HG02610 (cell line): ENCODE measurements around the gene NPFFR2.
"Not testable (repeated sequence)": the region's sequence is repeated elsewhere in the genome, so short reads cannot be mapped to it uniquely, and the experiment has no call there.

Source experiments
- ATAC-seq: cut with Tn5 transposase; IDR thresholded peaks from one replicate; pipeline ENCODE4 v1.9.1; 2021; ENCODE audit warnings: mild to moderate bottlenecking, moderate library complexity; ENCODE audit not compliant: unreplicated experiment

The NPFFR2 gene

GRCh38 chr4:72031868-72032608 lies at the start of gene NPFFR2:
Gene NPFFR2 (plus strand): TSS chr4:72032000. CDS start chr4:72128592, 96,592 bp downstream.
- ATAC-seq: no peak

- ATAC-seq: no peak
Observed at GRCh38 chr4:71992571-71993312, 39.1 kb upstream of the NPFFR2 start.

GRCh38 chr4:71994559-71994958 lies 37.2 kb upstream of the NPFFR2 start:
- ATAC-seq: no peak

- no peak for ATAC-seq
Observed at GRCh38 chr4:71995297-71995696, 36.5 kb upstream of the NPFFR2 start.

- ATAC-seq: no peak
Observed at GRCh38 chr4:72006586-72006985, 25.2 kb upstream of the NPFFR2 start.

GRCh38 chr4:72011906-72012305 lies 19.9 kb upstream of the NPFFR2 start:
- no peak for ATAC-seq

- ATAC-seq: no peak
Observed at GRCh38 chr4:72016011-72016410, 15.8 kb upstream of the NPFFR2 start.

GRCh38 chr4:72019688-72020087 lies 12.1 kb upstream of the NPFFR2 start:
- ATAC-seq: no peak

- ATAC-seq: no peak
Observed at GRCh38 chr4:72022553-72022952, 9.2 kb upstream of the NPFFR2 start.

- no peak for ATAC-seq
Observed at GRCh38 chr4:72055566-72055965, 23.8 kb downstream of the NPFFR2 start.

- no peak for ATAC-seq
Observed at GRCh38 chr4:72063726-72064125, 31.9 kb downstream of the NPFFR2 start.

- no peak for ATAC-seq
Observed at GRCh38 chr4:72067051-72067450, 35.3 kb downstream of the NPFFR2 start.

- no peak for ATAC-seq
Observed at GRCh38 chr4:72073816-72074215, 42.0 kb downstream of the NPFFR2 start.

GRCh38 chr4:72076562-72076961 lies 44.8 kb downstream of the NPFFR2 start:
- ATAC-seq: no peak

GRCh38 chr4:72077346-72077745 lies 45.5 kb downstream of the NPFFR2 start:
- ATAC-seq: no peak

GRCh38 chr4:72084587-72085011 lies 52.8 kb downstream of the NPFFR2 start:
- peak; percentile 79 for ATAC-seq

- not testable (repeated sequence) for ATAC-seq
Observed at GRCh38 chr4:72090606-72091005, 58.8 kb downstream of the NPFFR2 start.

- no peak for ATAC-seq
Observed at GRCh38 chr4:72094059-72094797, 62.4 kb downstream of the NPFFR2 start.

GRCh38 chr4:72107456-72107855 lies 75.7 kb downstream of the NPFFR2 start:
- no peak for ATAC-seq

- ATAC-seq: no peak
Observed at GRCh38 chr4:72109364-72109763, 77.6 kb downstream of the NPFFR2 start.

GRCh38 chr4:72109959-72110497 lies 78.2 kb downstream of the NPFFR2 start:
- ATAC-seq: no peak
